H1 (cell line): ENCODE data around the gene RNF220. TPM values are rescaled to one million over a fixed set of nuclear protein-coding genes. Genes with fewer than 3 reads are reported as not detected.
A peak's percentile ranks its signal among the peaks of the same experiment; 100 is the strongest.

ENCODE experiments used
- CTCF ChIA-PET: fragments of 300-600 bp; sonication (Branson Sonifier 250); formaldehyde crosslinking; loops from one replicate; lab custom pipeline; 2021; ENCODE audit not compliant: partially characterized antibody; lab: Charles Lee
- POLR2A ChIA-PET: fragments of 300-600 bp; sonication (Branson Sonifier 250); formaldehyde crosslinking; loops from one replicate; lab custom pipeline; 2021; ENCODE audit warnings: inconsistent platforms; ENCODE audit not compliant: partially characterized antibody; lab: Charles Lee
- DNase-seq, 2 experiments: peaks; one replicate each; pipeline versions ENCODE4 v3.0.0 to v3.0.0-alpha.2; 2010 to 2022; ENCODE audit warnings: low spot score in 2 of 2, low read depth in 1 of 2, mixed read lengths in 1 of 2
- FAIRE-seq: peaks from 2 replicates; lab custom pipeline; 2011; peaks lifted over from hg19 to GRCh38; lab: Jason Lieb, UNC
- H2AFZ ChIP-seq: 2 replicates; pipeline ENCODE4 v1.8.1; 2012; ENCODE audit warnings: low read length, inconsistent platforms
- H2AK5ac ChIP-seq: 2 replicates; pipeline ENCODE4 v1.6.1; 2013; ENCODE audit warnings: low read depth, low read length
- H2BK120ac ChIP-seq: replicated peaks from 2 replicates; pipeline ENCODE3; 2013; ENCODE audit warnings: low read depth, low read length, inconsistent platforms
- H2BK12ac ChIP-seq: 2 replicates; pipeline ENCODE4 v1.6.1; 2013; ENCODE audit warnings: low read depth, low read length
- H2BK15ac ChIP-seq: 2 replicates; pipeline ENCODE4 v1.6.1; 2013; ENCODE audit warnings: low read length
- H2BK20ac ChIP-seq: 2 replicates; pipeline ENCODE4 v1.6.1; 2013; ENCODE audit warnings: low read length
- H2BK5ac ChIP-seq: 2 replicates; pipeline ENCODE4 v1.6.1; 2013; ENCODE audit warnings: low read depth, low read length
- H3K14ac ChIP-seq: 2 replicates; pipeline ENCODE4 v1.6.1; 2013; ENCODE audit warnings: inconsistent platforms; ENCODE audit not compliant: insufficient read length
- H3K18ac ChIP-seq: 2 replicates; pipeline ENCODE4 v1.6.1; 2013; ENCODE audit warnings: low read length; ENCODE audit errors: extremely low read depth
- H3K23ac ChIP-seq: 2 replicates; pipeline ENCODE4 v1.6.1; 2013; ENCODE audit warnings: inconsistent platforms; ENCODE audit not compliant: insufficient read length
- H3K23me2 ChIP-seq: 2 replicates; pipeline ENCODE4 v1.6.1; 2013; ENCODE audit warnings: low read depth, low read length
- H3K27ac ChIP-seq: 2 replicates; pipeline ENCODE4 v1.6.1; 2011; ENCODE audit warnings: low read depth, low read length, inconsistent platforms
- H3K27me3 ChIP-seq, 4 experiments: replicated peaks in 1 of 4; 1 replicate in 1 of 4; 2 replicates in 3 of 4; pipeline versions ENCODE4 v1.6.1 to v1.8.1; 2011 to 2013; ENCODE audit warnings: low read length in 3 of 4, mild to moderate bottlenecking in 3 of 4, inconsistent platforms in 2 of 4, mixed read lengths in 2 of 4, moderate library complexity in 1 of 4; ENCODE audit not compliant: control insufficient read depth in 3 of 4, insufficient read depth in 3 of 4; ENCODE audit errors: extremely low read depth in 1 of 4
- H3K36me3 ChIP-seq, 4 experiments: 2 replicates each; pipeline versions ENCODE4 v1.6.1 to v1.8.1; 2011 to 2013; ENCODE audit warnings: mild to moderate bottlenecking in 4 of 4, low read length in 3 of 4, moderate library complexity in 2 of 4, control low read depth in 1 of 4, inconsistent platforms in 1 of 4; ENCODE audit not compliant: insufficient read depth in 4 of 4, control insufficient read depth in 2 of 4
- H3K4ac ChIP-seq: replicated peaks from 2 replicates; pipeline ENCODE3; 2013; ENCODE audit warnings: low read length, low read depth, mixed read lengths, inconsistent platforms; ENCODE audit not compliant: insufficient read length
- H3K4me1 ChIP-seq, 4 experiments: replicated peaks in 1 of 4; 1 replicate in 1 of 4; 2 replicates in 3 of 4; pipeline versions ENCODE4 v1.6.1 to v1.8.1; 2011 to 2013; ENCODE audit warnings: low read length in 3 of 4, inconsistent platforms in 2 of 4, mixed read lengths in 1 of 4; ENCODE audit not compliant: insufficient read depth in 4 of 4, control insufficient read depth in 3 of 4
- H3K4me2 ChIP-seq, 2 experiments: 2 replicates each; pipeline versions ENCODE4 v1.6.1 to v1.8.1; 2011 to 2013; ENCODE audit warnings: low read depth in 2 of 2, low read length in 2 of 2, control low read depth in 1 of 2, inconsistent platforms in 1 of 2, mild to moderate bottlenecking in 1 of 2; ENCODE audit not compliant: insufficient read depth in 1 of 2
- H3K4me3 ChIP-seq, 4 experiments: fragments of 200-600, 300-600 bp in 1 of 4; sonication (generic), shearing (Covaris generic), sonication (Bioruptor Twin) in 1 of 4; 2 replicates each; pipeline versions ENCODE4 v1.5.1 to v1.8.1; 2011 to 2016; ENCODE audit warnings: low read length in 4 of 4, low read depth in 3 of 4, control low read depth in 2 of 4, inconsistent platforms in 2 of 4, mild to moderate bottlenecking in 2 of 4, mixed read lengths in 1 of 4, moderate library complexity in 1 of 4; ENCODE audit not compliant: insufficient read depth in 2 of 4; ENCODE audit errors: extremely low read depth in 1 of 4
- H3K56ac ChIP-seq: replicated peaks from 2 replicates; pipeline ENCODE3; 2013; ENCODE audit warnings: low read depth, mild to moderate bottlenecking, mixed read lengths, low read length, inconsistent platforms; ENCODE audit not compliant: insufficient read length
- H3K79me1 ChIP-seq: 2 replicates; pipeline ENCODE4 v1.6.1; 2013; ENCODE audit warnings: low read depth, low read length, control low read depth
- H3K79me2 ChIP-seq, 2 experiments: 2 replicates each; pipeline versions ENCODE4 v1.6.1 to v1.8.1; 2012 to 2013; ENCODE audit warnings: low read length in 2 of 2, mild to moderate bottlenecking in 2 of 2, inconsistent platforms in 1 of 2; ENCODE audit not compliant: insufficient read depth in 2 of 2, control insufficient read depth in 1 of 2
- H3K9ac ChIP-seq, 4 experiments: replicated peaks in 1 of 4; 1 replicate in 1 of 4; 2 replicates in 3 of 4; pipeline versions ENCODE4 v1.6.1 to v1.8.1; 2011 to 2013; ENCODE audit warnings: low read depth in 3 of 4, low read length in 3 of 4, control low read depth in 2 of 4, mild to moderate bottlenecking in 2 of 4, moderate library complexity in 2 of 4, inconsistent platforms in 1 of 4; ENCODE audit errors: extremely low read depth in 1 of 4
- H3K9me3 ChIP-seq, 2 experiments: 2 replicates each; pipeline versions ENCODE4 v1.6.1 to v1.8.1; 2012 to 2013; ENCODE audit warnings: mild to moderate bottlenecking in 2 of 2, moderate library complexity in 2 of 2, control low read depth in 1 of 2, inconsistent platforms in 1 of 2, low read depth in 1 of 2, low read length in 1 of 2, mixed read lengths in 1 of 2; ENCODE audit not compliant: insufficient read depth in 2 of 2
- H4K20me1 ChIP-seq, 2 experiments: replicated peaks in 1 of 2; 2 replicates each; pipeline versions ENCODE3 to v1.8.1; 2011 to 2013; ENCODE audit warnings: inconsistent platforms in 2 of 2, low read length in 2 of 2, mild to moderate bottlenecking in 1 of 2; ENCODE audit not compliant: insufficient read depth in 2 of 2, control insufficient read depth in 1 of 2
- H4K5ac ChIP-seq: 2 replicates; pipeline ENCODE4 v1.6.1; 2013; ENCODE audit warnings: low read length, low read depth, mixed read lengths, inconsistent platforms; ENCODE audit not compliant: insufficient read length
- H4K8ac ChIP-seq: 2 replicates; pipeline ENCODE4 v1.8.0; 2013; ENCODE audit warnings: mild to moderate bottlenecking, moderate library complexity, low read length, inconsistent platforms; ENCODE audit not compliant: insufficient read depth; ENCODE audit errors: extremely low read depth
- H4K91ac ChIP-seq: replicated peaks from 2 replicates; pipeline ENCODE3; 2013; ENCODE audit warnings: low read length, mixed read lengths, inconsistent platforms; ENCODE audit not compliant: insufficient read length
- BRCA1 ChIP-seq: IDR thresholded peaks from 2 replicates; pipeline ENCODE4 v1.6.1; 2012; ENCODE audit warnings: low read depth, low read length, improper control_type of control experiment
- CEBPB ChIP-seq: IDR thresholded peaks from 2 replicates; pipeline ENCODE4 v1.6.1; 2012; ENCODE audit warnings: low read depth, low read length
- EGR1 ChIP-seq: IDR thresholded peaks from 2 replicates; pipeline ENCODE4 v1.6.1; 2011; ENCODE audit warnings: low read depth, low read length, borderline replicate concordance
- KDM5A ChIP-seq: fragments of 200-600 bp; IDR thresholded peaks from 2 replicates; pipeline ENCODE4 v1.7.1; 2012; ENCODE audit warnings: mild to moderate bottlenecking, low read length, inconsistent platforms, mixed read lengths
- MAFK ChIP-seq: IDR thresholded peaks from 2 replicates; pipeline ENCODE4 v1.6.1; 2012; ENCODE audit warnings: low read depth, mild to moderate bottlenecking, improper control_type of control experiment, low read length
- NRF1 ChIP-seq: IDR thresholded peaks from 2 replicates; pipeline ENCODE4 v1.6.1; 2011; ENCODE audit warnings: mild to moderate bottlenecking, low read depth, low read length, improper control_type of control experiment
- RAD21 ChIP-seq, 2 experiments: IDR thresholded peaks in 1 of 2; conservative IDR thresholded peaks in 1 of 2; 2 replicates each; pipeline ENCODE4 v1.6.1; 2011; ENCODE audit warnings: low read depth in 2 of 2, low read length in 2 of 2, improper control_type of control experiment in 1 of 2, inconsistent platforms in 1 of 2, mild to moderate bottlenecking in 1 of 2, moderate library complexity in 1 of 2
- SIRT6 ChIP-seq: IDR thresholded peaks from one replicate; pipeline ENCODE4 v1.7.1; 2012; ENCODE audit warnings: low read length, inconsistent platforms
- WGBS, 2 experiments: shearing (Covaris generic) in 1 of 2; methylation state at CpG; one replicate each; pipeline versions ENCODE4 v1.1.6 to v1.1.7; 2013 to 2015; ENCODE audit warnings: low lambda C conversion rate in 2 of 2, mixed read lengths in 2 of 2, inconsistent platforms in 1 of 2, low coverage in 1 of 2, missing lambda C conversion rate in 1 of 2; ENCODE audit not compliant: insufficient replicate concordance in 2 of 2, insufficient coverage in 1 of 2, insufficient read length in 1 of 2; ENCODE audit errors: extremely low coverage in 1 of 2, missing lambda C conversion rate in 1 of 2; 5-methylcytosine and 5-hydroxymethylcytosine counted together
- polyA plus RNA-seq, 7 experiments: library from polyadenylated mRNA; depleted of rRNA in 3 of 7; stranded (reverse) in 5 of 7; unstranded in 2 of 7; fragments of >200 nt in 5 of 7; fragments of 200-250 nt in 2 of 7; gene quantifications; 1 replicate in 5 of 7; 2 replicates in 1 of 7; 4 replicates in 1 of 7; pipeline versions ENCODE4 v1.2.1 to v1.2.3, GENCODE V29; 2011 to 2013; ENCODE audit warnings: missing spikeins in 2 of 7, mixed read lengths in 2 of 7
- total RNA-seq: library from RNA; stranded (reverse); fragmentation: NEBNext Ultra II Directional; extraction: Animal tissue kit (Norgen Biotek cat#: 25700); gene quantifications from 2 replicates; pipeline ENCODE4 v1.2.1, GENCODE V29; 2021
- TF ChIP-seq, protein P1 (sequence below): IDR thresholded peaks from 2 replicates; pipeline ENCODE4 v1.6.1; 2011; ENCODE audit warnings: low read length, improper control_type of control experiment

Gene RNF220
- total and polyA plus RNA-seq, 2 of the 8 experiments (the other 6 are each of a cell fraction or from before 2014, with no cell fraction given): 123 to 160 TPM

DNA sequence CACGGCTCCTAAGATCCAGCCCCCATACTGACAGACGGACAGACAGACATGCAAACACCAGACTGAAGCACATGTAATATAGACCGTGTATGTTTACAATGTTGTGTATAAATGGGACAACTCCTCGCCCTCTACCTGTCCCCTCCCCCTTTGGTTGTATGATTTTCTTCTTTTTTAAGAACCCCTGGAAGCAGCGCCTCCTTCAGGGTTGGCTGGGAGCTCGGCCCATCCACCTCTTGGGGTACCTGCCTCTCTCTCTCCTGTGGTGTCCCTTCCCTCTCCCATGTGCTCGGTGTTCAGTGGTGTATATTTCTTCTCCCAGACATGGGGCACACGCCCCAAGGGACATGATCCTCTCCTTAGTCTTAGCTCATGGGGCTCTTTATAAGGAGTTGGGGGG lies 246.0 kb downstream of the RNF220 start:
- Histone ChIP-seq H3K23ac (no peak overlapping the region), H2BK20ac (no peak overlapping the region), H3K18ac (no peak overlapping the region), H2BK120ac (no peak overlapping the region), H4K8ac (peak overlapping the region; percentile 26; the same call in 1 of the 2 replicates), H3K4ac (no peak overlapping the region), H2AFZ (no peak overlapping the region), H3K27ac (no peak overlapping the region), H3K4me2 (no peak overlapping the region), H3K79me1 (no peaks in the 10 kb centered on the region), H2BK15ac (no peak overlapping the region), H3K4me1 (peaks cover 0 to 17% (median 9%) of the 10 kb centered on the region in 4 experiments; a peak in 5 of 7 replicates), H3K23me2 (no peaks in the 10 kb centered on the region), H2AK5ac (no peak overlapping the region), H3K27me3 (no peaks in the 10 kb centered on the region), H3K56ac (no peak overlapping the region), H3K9ac (no peak overlapping the region), H3K36me3 (peaks cover 5 to 44% (median 19%) of the 10 kb centered on the region in 4 experiments; a peak in 7 of 8 replicates), H2BK5ac (no peak overlapping the region), H4K91ac (no peak overlapping the region), H3K14ac (no peak overlapping the region), H3K4me3 (no peak overlapping the region), H2BK12ac (no peak overlapping the region), H3K79me2 (no peaks in the 10 kb centered on the region), H4K5ac (no peak overlapping the region), H4K20me1 (peaks cover 2 to 7% of the 10 kb centered on the region in 2 experiments), H3K9me3 (no peaks in the 10 kb centered on the region)
- FAIRE-seq (no peak), DNase-seq (no peak)
- CTCF ChIA-PET: interaction anchor here (0.6 to 8.6 kb wide), 22 partner anchors 12 to 595 kb away, joined by 3 to 197 read pairs (median 4); no protein-coding TSS in a partner anchor
- WGBS, 2 experiments: 60% methylated on average over 5 of the region's 8 CpGs; no CpG with 5 or more reads in 1 of the 2 experiments
- POLR2A ChIA-PET: interaction anchor here (0.9 to 23.6 kb wide), 8 partner anchors 8 to 356 kb away, joined by 3 to 633 read pairs (median 4); no protein-coding TSS in a partner anchor
- TF ChIP-seq SIRT6 (no peak), BRCA1 (no peak), MAFK (no peak), KDM5A (no peak), RAD21 (IDR thresholded peaks at IDR 0.05 in 1 of 2, conservative IDR thresholded peaks at IDR 0.05 in 1 of 2; ENCODE audit: low read depth in 2 of 2, low read length in 2 of 2) (no peak), CEBPB (no peak), EGR1 (no peak), NRF1 (no peak)
- TF ChIP-seq, protein P1, sequence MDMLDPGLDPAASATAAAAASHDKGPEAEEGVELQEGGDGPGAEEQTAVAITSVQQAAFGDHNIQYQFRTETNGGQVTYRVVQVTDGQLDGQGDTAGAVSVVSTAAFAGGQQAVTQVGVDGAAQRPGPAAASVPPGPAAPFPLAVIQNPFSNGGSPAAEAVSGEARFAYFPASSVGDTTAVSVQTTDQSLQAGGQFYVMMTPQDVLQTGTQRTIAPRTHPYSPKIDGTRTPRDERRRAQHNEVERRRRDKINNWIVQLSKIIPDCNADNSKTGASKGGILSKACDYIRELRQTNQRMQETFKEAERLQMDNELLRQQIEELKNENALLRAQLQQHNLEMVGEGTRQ: no peak
